H9 (cell line): ENCODE data around the gene BCCIP. TPM values are rescaled to one million over a fixed set of nuclear protein-coding genes. Genes with fewer than 3 reads are reported as not detected.

ENCODE experiments used
- DNase-seq: peaks from one replicate; pipeline ENCODE4 v3.0.0-alpha.2; 2017
- H2AFZ ChIP-seq: one replicate; pipeline ENCODE4 v1.6.1; 2013; ENCODE audit warnings: mild to moderate bottlenecking, low read length, control low read depth, moderate library complexity
- H2AK5ac ChIP-seq: 2 replicates; pipeline ENCODE4 v1.6.1; 2013; ENCODE audit warnings: low read length, control low read depth, mixed read lengths; ENCODE audit not compliant: insufficient read length
- H2BK120ac ChIP-seq: one replicate; pipeline ENCODE4 v1.6.1; 2013; ENCODE audit warnings: low read depth, mild to moderate bottlenecking, low read length, control low read depth, inconsistent platforms; ENCODE audit not compliant: poor library complexity, severe bottlenecking
- H2BK12ac ChIP-seq: 2 replicates; pipeline ENCODE4 v1.6.1; 2013; ENCODE audit warnings: low read length, control low read depth, mixed read lengths, low read depth; ENCODE audit not compliant: insufficient read length
- H2BK15ac ChIP-seq: 2 replicates; pipeline ENCODE4 v1.6.1; 2013; ENCODE audit warnings: low read depth, low read length, control low read depth
- H2BK20ac ChIP-seq: one replicate; pipeline ENCODE4 v1.6.1; 2013; ENCODE audit warnings: low read depth, mild to moderate bottlenecking, low read length, control low read depth, inconsistent platforms; ENCODE audit not compliant: poor library complexity, severe bottlenecking
- H2BK5ac ChIP-seq: 2 replicates; pipeline ENCODE4 v1.6.1; 2013; ENCODE audit warnings: low read length, control low read depth, mixed read lengths; ENCODE audit not compliant: insufficient read length
- H3K14ac ChIP-seq: 2 replicates; pipeline ENCODE4 v1.6.1; 2013; ENCODE audit warnings: low read length, control low read depth; ENCODE audit not compliant: insufficient read depth
- H3K18ac ChIP-seq: 2 replicates; pipeline ENCODE4 v1.6.1; 2013; ENCODE audit warnings: low read depth, mild to moderate bottlenecking, mixed read lengths, low read length, control low read depth; ENCODE audit not compliant: insufficient read length
- H3K23ac ChIP-seq: 2 replicates; pipeline ENCODE4 v1.6.1; 2013; ENCODE audit warnings: low read length, control low read depth, mixed read lengths, low read depth; ENCODE audit not compliant: insufficient read length
- H3K23me2 ChIP-seq: 2 replicates; pipeline ENCODE4 v1.6.1; 2013; ENCODE audit warnings: low read depth, mild to moderate bottlenecking, mixed read lengths, low read length, control low read depth; ENCODE audit not compliant: insufficient read length, poor library complexity, severe bottlenecking
- H3K27ac ChIP-seq: 2 replicates; pipeline ENCODE4 v1.5.1; 2013; ENCODE audit warnings: low read length, control low read depth, mixed read lengths, low read depth; ENCODE audit not compliant: insufficient read length
- H3K27me3 ChIP-seq: 2 replicates; pipeline ENCODE4 v1.6.1; 2013; ENCODE audit warnings: low read length, control low read depth, inconsistent platforms; ENCODE audit not compliant: insufficient read depth
- H3K4ac ChIP-seq: 2 replicates; pipeline ENCODE4 v1.6.1; 2013; ENCODE audit warnings: low read depth, mild to moderate bottlenecking, control low read depth, inconsistent platforms, low read length, moderate library complexity
- H3K4me1 ChIP-seq: 2 replicates; pipeline ENCODE4 v1.6.1; 2013; ENCODE audit warnings: low read length, control low read depth, inconsistent platforms; ENCODE audit not compliant: insufficient read depth
- H3K4me2 ChIP-seq: 2 replicates; pipeline ENCODE4 v1.6.1; 2013; ENCODE audit warnings: low read length, control low read depth, mixed read lengths; ENCODE audit not compliant: insufficient read length, insufficient read depth
- H3K56ac ChIP-seq: 2 replicates; pipeline ENCODE4 v1.6.1; 2013; ENCODE audit warnings: low read depth, mild to moderate bottlenecking, mixed read lengths, low read length, control low read depth; ENCODE audit not compliant: insufficient read length
- H3K79me1 ChIP-seq: 2 replicates; pipeline ENCODE4 v1.6.1; 2013; ENCODE audit warnings: low read depth, mild to moderate bottlenecking, moderate library complexity, low read length, control low read depth, inconsistent platforms; ENCODE audit not compliant: insufficient read depth, poor library complexity, severe bottlenecking
- H3K79me2 ChIP-seq: 2 replicates; pipeline ENCODE4 v1.6.1; 2013; ENCODE audit warnings: low read length, control low read depth, inconsistent platforms; ENCODE audit not compliant: insufficient read depth
- H3K9ac ChIP-seq: 2 replicates; pipeline ENCODE4 v1.6.1; 2013; ENCODE audit warnings: low read length, control low read depth, mixed read lengths; ENCODE audit not compliant: insufficient read length; ENCODE audit errors: extremely low read depth
- H3K9me3 ChIP-seq: one replicate; pipeline ENCODE4 v1.6.1; 2013; ENCODE audit warnings: low read depth, low read length, inconsistent platforms; ENCODE audit not compliant: control insufficient read depth
- H3T11ph ChIP-seq: one replicate; pipeline ENCODE4 v1.6.1; 2013; ENCODE audit warnings: mild to moderate bottlenecking, low read length, control low read depth, inconsistent platforms
- H4K20me1 ChIP-seq: one replicate; pipeline ENCODE4 v1.6.1; 2013; ENCODE audit not compliant: control insufficient read depth, insufficient read length, insufficient read depth
- H4K5ac ChIP-seq: 2 replicates; pipeline ENCODE4 v1.6.1; 2013; ENCODE audit warnings: low read depth, mild to moderate bottlenecking, mixed read lengths, low read length, control low read depth; ENCODE audit not compliant: insufficient read length
- H4K8ac ChIP-seq: replicated peaks from 2 replicates; pipeline ENCODE4 v1.6.1; 2013; ENCODE audit warnings: low read length, control low read depth, mixed read lengths, low read depth; ENCODE audit not compliant: insufficient read length
- H4K91ac ChIP-seq: 2 replicates; pipeline ENCODE4 v1.6.1; 2013; ENCODE audit warnings: low read depth, mild to moderate bottlenecking, moderate library complexity, mixed read lengths, low read length, control low read depth; ENCODE audit not compliant: insufficient read length
- H3K27ac Mint-ChIP-seq, 3 experiments: 2 replicates in 2 of 3; 3 replicates in 1 of 3; pipeline ENCODE4 v1.8.0; 2020 to 2021; ENCODE audit warnings: mixed read lengths in 3 of 3, mild to moderate bottlenecking in 1 of 3, moderate library complexity in 1 of 3
- H3K27me3 Mint-ChIP-seq: 2 replicates; pipeline ENCODE4 v1.8.0; 2021; ENCODE audit warnings: low read depth, mild to moderate bottlenecking, moderate library complexity, mixed read lengths
- H3K36me3 Mint-ChIP-seq, 3 experiments: 2 replicates in 2 of 3; 3 replicates in 1 of 3; pipeline ENCODE4 v1.8.0; 2020 to 2021; ENCODE audit warnings: low read depth in 3 of 3, mixed read lengths in 3 of 3; ENCODE audit not compliant: insufficient read depth in 1 of 3
- H3K4me1 Mint-ChIP-seq, 2 experiments: 2 replicates each; pipeline ENCODE4 v1.8.0; 2020; ENCODE audit warnings: mixed read lengths in 2 of 2
- H3K4me3 Mint-ChIP-seq, 2 experiments: 2 replicates in 1 of 2; 3 replicates in 1 of 2; pipeline ENCODE4 v1.8.0; 2020 to 2021; ENCODE audit warnings: mild to moderate bottlenecking in 2 of 2, mixed read lengths in 2 of 2, moderate library complexity in 1 of 2
- H3K9me3 Mint-ChIP-seq, 2 experiments: 2 replicates in 1 of 2; 3 replicates in 1 of 2; pipeline ENCODE4 v1.8.0; 2020; ENCODE audit warnings: mild to moderate bottlenecking in 2 of 2, mixed read lengths in 2 of 2, moderate library complexity in 1 of 2
- CTCF ChIP-seq: fragments of 200-600 bp; sonication (generic); conservative IDR thresholded peaks from 3 replicates; pipeline ENCODE4 v1.8.0; 2021; ENCODE audit warnings: antibody characterized with exemption, mild to moderate bottlenecking
- WGBS: extraction: QIAGEN DNeasy Blood & Tissue Kit; methylation state at CpG from one replicate; pipeline ENCODE4 v1.1.7; 2013; ENCODE audit warnings: missing lambda C conversion rate, low lambda C conversion rate, mixed read lengths; ENCODE audit not compliant: insufficient read length; ENCODE audit errors: extremely low coverage; 5-methylcytosine and 5-hydroxymethylcytosine counted together
- total RNA-seq: library from RNA; stranded (reverse); gene quantifications from 2 replicates; pipeline ENCODE4 v1.2.1, GENCODE V29; 2021

The BCCIP gene
- total RNA-seq, 1 experiment from 2014 or later = 119 TPM

- H3K4me3 Mint-ChIP-seq = no peak overlapping the region
- H3K56ac ChIP-seq = no peak overlapping the region
These were observed 40.7 kb upstream of the BCCIP start for GRCh38 chr10:125782616-125783015.

More at GRCh38 chr10:125782616-125783015, 40.7 kb upstream of the BCCIP start:
- H3K4me1 ChIP-seq = no peaks in the 10 kb centered on the region
- H3K79me1 ChIP-seq = no peaks in the 10 kb centered on the region
- H4K8ac ChIP-seq = no peak overlapping the region
- no peak overlapping the region for H2AFZ ChIP-seq
- H3K14ac ChIP-seq = no peak overlapping the region; the same call in 1 of the 2 replicates
- H2BK120ac ChIP-seq = no peak overlapping the region
- peak overlapping the region in 1 of 3 experiments; percentile 10; a peak in 1 of 7 replicates for H3K27ac Mint-ChIP-seq
- H3K36me3 Mint-ChIP-seq = no peaks in the 10 kb centered on the region; a peak in 1 of 7 replicates
- peaks cover 0 to 9% of the 10 kb centered on the region in 2 experiments for H3K9me3 Mint-ChIP-seq
- no peaks in the 10 kb centered on the region for H3K9me3 ChIP-seq
- no peaks in the 10 kb centered on the region for H3K4me1 Mint-ChIP-seq
- H3K23ac ChIP-seq = no peak overlapping the region
- H4K91ac ChIP-seq = no peak overlapping the region
- no peaks in the 10 kb centered on the region for H3K23me2 ChIP-seq
- no peak for TF ChIP-seq CTCF
- H3K18ac ChIP-seq = no peak overlapping the region
- H2BK20ac ChIP-seq = no peak overlapping the region
- no peaks in the 10 kb centered on the region for H3K79me2 ChIP-seq
- H3K27ac ChIP-seq = no peak overlapping the region
- no peak for DNase-seq
- H2BK12ac ChIP-seq = no peak overlapping the region
- H3K9ac ChIP-seq = no peak overlapping the region
- H3T11ph ChIP-seq = no peak overlapping the region
- peaks cover 6% of the 10 kb centered on the region for H3K27me3 Mint-ChIP-seq
- no peak overlapping the region for H2AK5ac ChIP-seq
- no peaks in the 10 kb centered on the region for H3K27me3 ChIP-seq
- H4K5ac ChIP-seq = no peak overlapping the region
- H2BK15ac ChIP-seq = no peak overlapping the region
- H2BK5ac ChIP-seq = no peak overlapping the region
- H4K20me1 ChIP-seq = no peaks in the 10 kb centered on the region
- WGBS = no CpG with 5 or more reads among the region's 11 CpGs
- no peak overlapping the region for H3K4ac ChIP-seq
- H3K4me2 ChIP-seq = no peak overlapping the region
